MCF 10A (cell line): ENCODE measurements around the gene ATP12A. TPM values are rescaled to one million over a fixed set of nuclear protein-coding genes. Genes with fewer than 3 reads are reported as not detected.

Source experiments
- BruUV-seq: library from RNA; stranded (reverse); fragments of 400-500 nt; replicated peaks from 2 replicates; lab custom pipeline; 2021; lab: Mats Ljungman, UMichigan
- CTCF ChIA-PET: fragments of 300-600 bp; sonication (Branson Sonifier 250); formaldehyde crosslinking; extraction: SDS; loops from one replicate; lab custom pipeline; 2021; ENCODE audit warnings: antibody characterized with exemption, inconsistent platforms; lab: Yijun Ruan, JAX
- POLR2A ChIA-PET: fragments of 300-600, 350-650 bp; sonication (Branson Sonifier 250); formaldehyde crosslinking; extraction: SDS; loops from one replicate; lab custom pipeline; 2020; ENCODE audit warnings: antibody characterized with exemption, inconsistent platforms; lab: Yijun Ruan, JAX
- DNase-seq: peaks from one replicate; pipeline ENCODE4 v3.0.0-alpha.2; 2018; ENCODE audit not compliant: unreplicated experiment
- H3K27ac Mint-ChIP-seq: one replicate; pipeline ENCODE4 v1.8.0; 2022; ENCODE audit warnings: mild to moderate bottlenecking, low read depth, mixed read lengths; ENCODE audit not compliant: unreplicated experiment
- H3K27me3 Mint-ChIP-seq: one replicate; pipeline ENCODE4 v1.8.0; 2022; ENCODE audit warnings: mixed read lengths; ENCODE audit not compliant: insufficient read depth, unreplicated experiment
- H3K36me3 Mint-ChIP-seq: one replicate; pipeline ENCODE4 v1.8.0; 2022; ENCODE audit warnings: mild to moderate bottlenecking, moderate library complexity, mixed read lengths; ENCODE audit not compliant: insufficient read depth, unreplicated experiment
- H3K4me1 Mint-ChIP-seq: one replicate; pipeline ENCODE4 v1.8.0; 2022; ENCODE audit warnings: mixed read lengths; ENCODE audit not compliant: insufficient read depth, unreplicated experiment
- H3K4me3 Mint-ChIP-seq: one replicate; pipeline ENCODE4 v1.8.0; 2022; ENCODE audit warnings: mild to moderate bottlenecking, moderate library complexity, mixed read lengths; ENCODE audit not compliant: unreplicated experiment
- H3K9me3 Mint-ChIP-seq: one replicate; pipeline ENCODE4 v1.8.0; 2022; ENCODE audit warnings: mixed read lengths; ENCODE audit not compliant: unreplicated experiment
- CTCF ChIP-seq: fragments of 200-600 bp; IDR thresholded peaks from one replicate; pipeline ENCODE4 v1.8.0; 2022; ENCODE audit warnings: antibody characterized with exemption, mild to moderate bottlenecking; ENCODE audit not compliant: unreplicated experiment
- intact Hi-C: fragments of 100-400 bp; cut with micrococcal nuclease; formaldehyde crosslinking; loops from 2 replicates; pipeline ENCODE4 v1.14.1; 2022
- total RNA-seq: library from RNA; stranded (reverse); gene quantifications from 2 replicates; pipeline ENCODE4 v1.2.3, GENCODE V29; 2022

The ATP12A gene
- total RNA-seq, 1 experiment from 2014 or later = not detected

DNA sequence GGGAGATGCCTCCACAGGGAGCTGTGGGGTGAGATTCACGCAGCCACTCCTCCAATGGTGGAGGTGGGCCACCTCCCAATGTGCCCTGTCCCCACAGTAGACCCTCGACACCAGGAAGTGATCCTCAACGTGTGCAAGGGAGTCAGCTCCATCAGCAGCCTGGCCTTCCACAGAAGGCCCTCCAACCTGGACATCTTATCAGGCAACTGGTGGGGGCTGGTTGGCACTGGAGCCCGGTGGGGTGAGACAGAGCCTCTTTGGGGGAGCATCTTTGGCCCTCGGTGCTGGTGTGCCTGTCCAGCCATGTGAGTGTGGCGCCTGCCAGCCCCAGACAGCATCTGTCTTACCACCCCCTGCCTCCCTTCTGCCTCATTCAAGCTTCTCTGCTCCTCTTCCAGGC is 64.0 kb downstream of the ATP12A start:
- POLR2A ChIA-PET = interaction anchor here (1.0 kb wide), 1 partner anchor 11 kb away, joined by 3 read pairs; no protein-coding TSS in a partner anchor

GRCh38 chr13:24745516-24745860 is 65.3 kb downstream of the ATP12A start:
- POLR2A ChIA-PET = no interaction called here
- no peaks in the 10 kb centered on the region for H3K36me3 Mint-ChIP-seq
- H3K4me3 Mint-ChIP-seq = no peak overlapping the region
- no peaks in the 10 kb centered on the region for H3K4me1 Mint-ChIP-seq
- H3K27me3 Mint-ChIP-seq = peaks cover 11% of the 10 kb centered on the region
- no peak for DNase-seq
- TF ChIP-seq CTCF = no peak
- H3K9me3 Mint-ChIP-seq = no peaks in the 10 kb centered on the region
- no peak overlapping the region for H3K27ac Mint-ChIP-seq
- no TSS peak for BruUV-seq
- intact Hi-C loops = no loop called here
- CTCF ChIA-PET = no interaction called here

More for the DNA sequence above, 64.0 kb downstream of the ATP12A start:
- CTCF ChIA-PET = no interaction called here
- H3K4me1 Mint-ChIP-seq = no peaks in the 10 kb centered on the region
- no TSS peak for BruUV-seq
- H3K36me3 Mint-ChIP-seq = no peaks in the 10 kb centered on the region
- no peak overlapping the region for H3K4me3 Mint-ChIP-seq
- H3K27ac Mint-ChIP-seq = no peak overlapping the region
- no peak for TF ChIP-seq CTCF
- no peak for DNase-seq
- intact Hi-C loops = no loop called here
- no peaks in the 10 kb centered on the region for H3K9me3 Mint-ChIP-seq
- H3K27me3 Mint-ChIP-seq = peaks cover 11% of the 10 kb centered on the region

GRCh38 chr13:24745861-24746617 is 65.8 kb downstream of the ATP12A start:
- intact Hi-C loops = no loop called here
- CTCF ChIA-PET = no interaction called here
- peaks cover 11% of the 10 kb centered on the region for H3K27me3 Mint-ChIP-seq

More at GRCh38 chr13:24745861-24746617, 65.8 kb downstream of the ATP12A start:
- no peaks in the 10 kb centered on the region for H3K36me3 Mint-ChIP-seq
- H3K27ac Mint-ChIP-seq = no peak overlapping the region
- POLR2A ChIA-PET = interaction anchor here (0.6 kb wide), 1 partner anchor 1373 kb away, joined by 4 read pairs; no protein-coding TSS in a partner anchor
- no peaks in the 10 kb centered on the region for H3K4me1 Mint-ChIP-seq
- TF ChIP-seq CTCF = no peak
- BruUV-seq = no TSS peak
- H3K9me3 Mint-ChIP-seq = no peaks in the 10 kb centered on the region
- DNase-seq = no peak
- no peak overlapping the region for H3K4me3 Mint-ChIP-seq
